HG03097 (cell line): ENCODE data around the gene DYNLT4.
"Not testable (repeated sequence)": the region's sequence is repeated elsewhere in the genome, so short reads cannot be mapped to it uniquely, and the experiment has no call there.

Source experiments
- ATAC-seq: cut with Tn5 transposase; IDR thresholded peaks from one replicate; pipeline ENCODE4 v1.9.1; 2021; ENCODE audit not compliant: unreplicated experiment, low FRiP score

Gene DYNLT4

GRCh38 chr1:44775078-44775929, 31.8 kb downstream of the DYNLT4 start, which contains the start of gene RPS8:
Gene RPS8, plus strand, starts transcription at chr1:44775540. Its CDS starts 57 bp downstream, at chr1:44775597.
- peak; percentile 58 for ATAC-seq

DNA sequence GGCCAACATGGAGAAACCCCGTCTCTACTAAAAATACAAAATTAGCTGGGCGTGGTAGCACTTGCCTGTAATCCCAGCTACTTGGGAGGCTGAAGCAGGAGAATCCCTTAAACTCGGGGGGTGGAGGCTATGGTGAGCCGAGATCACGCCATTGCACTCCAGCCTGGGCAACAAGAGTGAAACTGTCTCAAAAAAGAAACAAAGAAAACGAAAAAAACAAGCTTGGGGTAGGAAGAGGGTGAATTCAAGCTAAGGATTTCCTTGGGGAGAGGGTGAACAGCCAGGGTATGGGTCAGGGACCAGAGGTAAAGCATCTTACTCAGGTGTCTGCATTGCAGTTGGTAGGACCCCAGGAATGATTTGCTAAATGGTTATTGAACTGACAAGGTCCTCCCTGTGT, 40.7 kb downstream of the DYNLT4 start:
- ATAC-seq: not testable (repeated sequence)

DNA sequence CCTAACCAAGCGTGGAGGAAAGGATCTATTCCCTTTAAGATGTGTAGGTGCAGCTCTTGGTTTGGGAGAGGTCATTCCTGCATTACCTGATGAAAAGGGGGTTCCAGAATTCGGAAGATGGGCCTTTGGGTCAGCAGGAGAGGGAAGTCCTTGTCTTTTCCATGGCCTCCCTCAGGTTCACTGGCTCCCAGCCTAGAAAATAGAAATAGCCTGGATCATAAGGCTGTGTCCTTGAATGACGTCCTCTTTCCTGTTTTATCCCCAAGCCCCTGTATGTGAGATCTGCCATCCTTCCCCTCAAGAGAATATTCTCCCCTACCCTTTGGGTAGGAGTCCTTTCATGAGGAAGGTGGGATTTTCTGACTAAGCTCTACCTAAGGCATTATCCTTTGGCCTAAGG, 46.3 kb downstream of the DYNLT4 start:
- no peak for ATAC-seq

- no peak for ATAC-seq
These were observed 48.1 kb downstream of the DYNLT4 start for GRCh38 chr1:44759077-44759476.

- no peak for ATAC-seq
These were observed 49.7 kb downstream of the DYNLT4 start for GRCh38 chr1:44757420-44757819.
